ENCODE measurements around the gene GPD1L. TPM values are rescaled to one million over a fixed set of nuclear protein-coding genes. Genes with fewer than 3 reads are reported as not detected.

GPD1L gene
- polyA plus RNA-seq, 1 donor from 2014 or later = 18.2 TPM

DNA sequence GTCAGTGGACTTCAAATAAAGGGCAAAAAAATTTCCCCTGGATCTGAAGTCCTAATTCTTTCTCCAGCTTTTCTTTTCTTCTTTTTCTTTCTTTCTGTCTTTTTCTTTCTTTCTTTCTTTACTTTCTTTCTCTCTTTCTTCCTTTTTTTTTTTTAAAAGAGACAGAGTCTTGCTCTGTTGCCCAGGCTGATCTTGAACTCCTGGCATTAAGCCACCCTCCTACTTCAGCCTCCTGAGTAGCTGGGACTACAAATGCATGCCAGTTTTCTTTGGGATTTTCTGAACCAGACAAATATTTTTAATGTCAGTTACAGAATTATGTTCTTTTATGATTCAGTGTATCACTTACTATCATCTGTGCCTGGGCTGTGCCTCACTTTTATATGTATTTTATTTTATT lies 86.7 kb downstream of the GPD1L start:
- Histone ChIP-seq H3K79me2 (replicated peaks; ENCODE audit: insufficient read depth, low read length) (no peaks in the 10 kb centered on the region), H3K36me3 (ENCODE audit: insufficient read depth, low read length) (no peaks in the 10 kb centered on the region), H3K9ac (ENCODE audit: low read length) (no peak overlapping the region), H4K20me1 (ENCODE audit: insufficient read depth) (no peaks in the 10 kb centered on the region), H3K4me2 (ENCODE audit: low read length) (no peak overlapping the region), H3F3A (ENCODE audit: insufficient read depth, low read length, poor library complexity, severe bottlenecking) (no peaks in the 10 kb centered on the region), H3K4me3 (ENCODE audit: low read length) (no peak overlapping the region), H3K9me3 (ENCODE audit: low read length) (no peaks in the 10 kb centered on the region), H3K27me3 (ENCODE audit: insufficient read depth, low read depth, low read length) (no peaks in the 10 kb centered on the region), H3K27ac (ENCODE audit: low read length) (no peak overlapping the region), H3K9me2 (ENCODE audit: insufficient read depth, low read length) (no peaks in the 10 kb centered on the region), H2AFZ (ENCODE audit: low read depth, low read length) (no peak overlapping the region)
- TF ChIP-seq EZH2 (IDR thresholded peaks at IDR 0.05; ENCODE audit: borderline replicate concordance, insufficient read depth, low read length, poor library complexity, severe bottlenecking) = no peak
- TF ChIP-seq EP300 (conservative IDR thresholded peaks at IDR 0.05; ENCODE audit: poor library complexity, severe bottlenecking) = no peak
- TF ChIP-seq POLR2AphosphoS5 (IDR thresholded peaks at IDR 0.05) = no peak
- TF ChIP-seq RAD21 (conservative IDR thresholded peaks at IDR 0.05) = no peak
- TF ChIP-seq, protein P1, sequence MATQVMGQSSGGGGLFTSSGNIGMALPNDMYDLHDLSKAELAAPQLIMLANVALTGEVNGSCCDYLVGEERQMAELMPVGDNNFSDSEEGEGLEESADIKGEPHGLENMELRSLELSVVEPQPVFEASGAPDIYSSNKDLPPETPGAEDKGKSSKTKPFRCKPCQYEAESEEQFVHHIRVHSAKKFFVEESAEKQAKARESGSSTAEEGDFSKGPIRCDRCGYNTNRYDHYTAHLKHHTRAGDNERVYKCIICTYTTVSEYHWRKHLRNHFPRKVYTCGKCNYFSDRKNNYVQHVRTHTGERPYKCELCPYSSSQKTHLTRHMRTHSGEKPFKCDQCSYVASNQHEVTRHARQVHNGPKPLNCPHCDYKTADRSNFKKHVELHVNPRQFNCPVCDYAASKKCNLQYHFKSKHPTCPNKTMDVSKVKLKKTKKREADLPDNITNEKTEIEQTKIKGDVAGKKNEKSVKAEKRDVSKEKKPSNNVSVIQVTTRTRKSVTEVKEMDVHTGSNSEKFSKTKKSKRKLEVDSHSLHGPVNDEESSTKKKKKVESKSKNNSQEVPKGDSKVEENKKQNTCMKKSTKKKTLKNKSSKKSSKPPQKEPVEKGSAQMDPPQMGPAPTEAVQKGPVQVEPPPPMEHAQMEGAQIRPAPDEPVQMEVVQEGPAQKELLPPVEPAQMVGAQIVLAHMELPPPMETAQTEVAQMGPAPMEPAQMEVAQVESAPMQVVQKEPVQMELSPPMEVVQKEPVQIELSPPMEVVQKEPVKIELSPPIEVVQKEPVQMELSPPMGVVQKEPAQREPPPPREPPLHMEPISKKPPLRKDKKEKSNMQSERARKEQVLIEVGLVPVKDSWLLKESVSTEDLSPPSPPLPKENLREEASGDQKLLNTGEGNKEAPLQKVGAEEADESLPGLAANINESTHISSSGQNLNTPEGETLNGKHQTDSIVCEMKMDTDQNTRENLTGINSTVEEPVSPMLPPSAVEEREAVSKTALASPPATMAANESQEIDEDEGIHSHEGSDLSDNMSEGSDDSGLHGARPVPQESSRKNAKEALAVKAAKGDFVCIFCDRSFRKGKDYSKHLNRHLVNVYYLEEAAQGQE (IDR thresholded peaks at IDR 0.05; ENCODE audit: borderline replicate concordance) = no peak
- TF ChIP-seq, protein P2, sequence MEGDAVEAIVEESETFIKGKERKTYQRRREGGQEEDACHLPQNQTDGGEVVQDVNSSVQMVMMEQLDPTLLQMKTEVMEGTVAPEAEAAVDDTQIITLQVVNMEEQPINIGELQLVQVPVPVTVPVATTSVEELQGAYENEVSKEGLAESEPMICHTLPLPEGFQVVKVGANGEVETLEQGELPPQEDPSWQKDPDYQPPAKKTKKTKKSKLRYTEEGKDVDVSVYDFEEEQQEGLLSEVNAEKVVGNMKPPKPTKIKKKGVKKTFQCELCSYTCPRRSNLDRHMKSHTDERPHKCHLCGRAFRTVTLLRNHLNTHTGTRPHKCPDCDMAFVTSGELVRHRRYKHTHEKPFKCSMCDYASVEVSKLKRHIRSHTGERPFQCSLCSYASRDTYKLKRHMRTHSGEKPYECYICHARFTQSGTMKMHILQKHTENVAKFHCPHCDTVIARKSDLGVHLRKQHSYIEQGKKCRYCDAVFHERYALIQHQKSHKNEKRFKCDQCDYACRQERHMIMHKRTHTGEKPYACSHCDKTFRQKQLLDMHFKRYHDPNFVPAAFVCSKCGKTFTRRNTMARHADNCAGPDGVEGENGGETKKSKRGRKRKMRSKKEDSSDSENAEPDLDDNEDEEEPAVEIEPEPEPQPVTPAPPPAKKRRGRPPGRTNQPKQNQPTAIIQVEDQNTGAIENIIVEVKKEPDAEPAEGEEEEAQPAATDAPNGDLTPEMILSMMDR (IDR thresholded peaks at IDR 0.05; ENCODE audit: poor library complexity, severe bottlenecking) = no peak
- no peak for TF ChIP-seq TAF1 (IDR thresholded peaks at IDR 0.05; ENCODE audit: low read depth)
- no peak for TF ChIP-seq MXI1 (conservative IDR thresholded peaks at IDR 0.05; ENCODE audit: poor library complexity, severe bottlenecking)
- TF ChIP-seq SMC3 (conservative IDR thresholded peaks at IDR 0.05; ENCODE audit: poor library complexity) = no peak

- Histone ChIP-seq H2AFZ (ENCODE audit: low read depth, low read length) (no peak overlapping the region), H3K9ac (ENCODE audit: low read length) (no peak overlapping the region), H3F3A (ENCODE audit: insufficient read depth, low read length, poor library complexity, severe bottlenecking) (no peaks in the 10 kb centered on the region), H3K27me3 (ENCODE audit: insufficient read depth, low read depth, low read length) (no peaks in the 10 kb centered on the region), H3K4me3 (ENCODE audit: low read length) (no peak overlapping the region), H3K79me2 (replicated peaks; ENCODE audit: insufficient read depth, low read length) (no peaks in the 10 kb centered on the region), H3K9me2 (ENCODE audit: insufficient read depth, low read length) (no peaks in the 10 kb centered on the region), H4K20me1 (ENCODE audit: insufficient read depth) (no peaks in the 10 kb centered on the region), H3K27ac (ENCODE audit: low read length) (no peak overlapping the region), H3K9me3 (ENCODE audit: low read length) (no peaks in the 10 kb centered on the region), H3K4me2 (ENCODE audit: low read length) (no peak overlapping the region), H3K36me3 (ENCODE audit: insufficient read depth, low read length) (no peaks in the 10 kb centered on the region)
- no peak for TF ChIP-seq EP300 (conservative IDR thresholded peaks at IDR 0.05; ENCODE audit: poor library complexity, severe bottlenecking)
These were observed 88.2 kb downstream of the GPD1L start for GRCh38 chr3:32194653-32195052.
